SK-N-MC (cell line): Measurements from ENCODE around the gene VAV2.

Experiments
- EZH2 ChIP-seq: fragments of 200-600 bp; sonication (generic); IDR thresholded peaks from one replicate; pipeline ENCODE4 v1.6.1; 2017; ENCODE audit warnings: antibody characterized with exemption
- FOXP2 ChIP-seq: optimal IDR thresholded peaks from 2 replicates; pipeline ENCODE3; 2011; ENCODE audit warnings: mild to moderate bottlenecking, moderate library complexity; ENCODE audit not compliant: insufficient read depth; ENCODE audit errors: extremely low read length, control extremely low read depth
- POLR2AphosphoS5 ChIP-seq: IDR thresholded peaks from 2 replicates; pipeline ENCODE4 v1.6.1; 2012; ENCODE audit warnings: mild to moderate bottlenecking, low read depth, low read length, borderline replicate concordance

DNA sequence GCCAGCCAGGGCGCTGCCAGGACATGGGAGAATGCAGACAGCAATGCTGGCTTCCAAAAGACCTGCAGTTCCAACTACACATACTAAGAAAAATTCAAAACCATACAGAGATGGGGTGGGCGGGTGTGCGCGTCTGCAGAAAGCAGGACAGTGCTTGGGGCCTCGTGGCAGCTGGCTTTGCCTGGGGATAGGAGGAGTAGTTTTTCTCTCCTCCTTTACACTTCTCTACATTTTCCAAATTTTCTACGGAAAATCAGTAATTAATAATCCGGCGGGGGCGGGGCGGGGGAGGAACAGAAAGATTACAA is 210.3 kb downstream of the VAV2 start:
- TF ChIP-seq POLR2AphosphoS5, result no peak
- no peak for TF ChIP-seq EZH2
- no peak for TF ChIP-seq FOXP2
